Suprapubic skin (tissue), 3 donors: ENCODE measurements around the gene TSPAN13.

Experiments used
- CTCF ChIP-seq, 2 donors: fragments of 200-600 bp in 1 of 2; fragments of 450-650 bp in 1 of 2; sonication (generic) in 1 of 2; IDR thresholded peaks; one replicate each; pipeline ENCODE4 v1.5.1; 2016 to 2019; ENCODE audit warnings: antibody characterized with exemption in 2 of 2, mild to moderate bottlenecking in 1 of 2, moderate library complexity in 1 of 2
- POLR2A ChIP-seq, 2 donors: fragments of 450-650 bp; IDR thresholded peaks; one replicate each; pipeline ENCODE4 v1.6.1; 2017; ENCODE audit warnings: antibody characterized with exemption in 2 of 2, mild to moderate bottlenecking in 2 of 2, moderate library complexity in 2 of 2

- no peak for TF ChIP-seq POLR2A (IDR thresholded peaks at IDR 0.05)
- TF ChIP-seq CTCF (IDR thresholded peaks at IDR 0.05), result no peak
These were observed 20.7 kb downstream of the TSPAN13 start for GRCh38 chr7:16774294-16774693.
